ENCODE data around the gene PCBP2.

PCBP2 gene

GRCh38 chr12:53508534-53509170 lies 56.8 kb downstream of the PCBP2 start:
- peaks cover 24% of the 10 kb centered on the region for H3K36me3 ChIP-seq (ENCODE audit: control insufficient read depth, insufficient read depth, low read length)
- H3K9ac ChIP-seq (ENCODE audit: low read depth, low read length) = no peak overlapping the region
- H3K4me1 ChIP-seq (ENCODE audit: control insufficient read depth, insufficient read depth, low read length) = peaks cover 2% of the 10 kb centered on the region
- H3K4me3 ChIP-seq (ENCODE audit: low read depth, low read length) = no peak overlapping the region
- no peaks in the 10 kb centered on the region for H3K27me3 ChIP-seq (ENCODE audit: control insufficient read depth, insufficient read depth, low read length)
- H3K9me3 ChIP-seq (ENCODE audit: control insufficient read depth, insufficient read depth, low read length) = no peaks in the 10 kb centered on the region

DNA sequence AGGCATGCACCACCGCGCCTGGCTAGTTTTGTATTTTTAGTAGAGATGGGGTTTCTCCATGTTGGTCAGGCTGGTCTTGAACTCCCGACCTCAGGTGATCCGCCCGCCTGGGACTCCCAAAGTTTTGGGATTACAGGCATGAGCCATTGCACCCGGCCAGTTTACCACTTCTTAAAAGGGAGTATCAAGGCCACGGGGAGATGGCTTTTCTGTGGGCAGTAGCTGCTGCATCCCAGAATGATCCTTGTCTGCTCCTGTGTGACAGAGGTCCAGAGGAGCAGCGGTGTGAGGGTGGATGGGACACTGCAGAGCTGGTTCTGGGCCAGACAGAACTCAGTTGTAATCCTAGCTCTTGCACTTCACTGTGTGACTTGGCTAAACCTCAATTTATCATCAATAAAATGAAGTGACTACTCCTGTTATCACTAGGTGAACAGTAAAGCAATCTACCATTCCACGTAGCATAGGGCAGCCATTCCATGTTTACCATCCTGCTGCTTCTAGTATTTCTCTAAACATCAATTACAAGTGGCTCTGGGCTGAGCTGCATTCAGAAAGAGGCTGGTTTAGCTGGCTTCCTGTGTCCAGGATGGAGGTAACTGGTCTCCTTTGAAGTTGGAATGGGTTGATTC lies 58.4 kb downstream of the PCBP2 start:
- Histone ChIP-seq H3K27me3 (ENCODE audit: control insufficient read depth, insufficient read depth, low read length) (no peaks in the 10 kb centered on the region), H3K9ac (ENCODE audit: low read depth, low read length) (no peak overlapping the region), H3K4me3 (ENCODE audit: low read depth, low read length) (no peak overlapping the region), H3K36me3 (ENCODE audit: control insufficient read depth, insufficient read depth, low read length) (peaks cover 13% of the 10 kb centered on the region), H3K9me3 (ENCODE audit: control insufficient read depth, insufficient read depth, low read length) (no peaks in the 10 kb centered on the region), H3K4me1 (ENCODE audit: control insufficient read depth, insufficient read depth, low read length) (peaks cover 2% of the 10 kb centered on the region)

DNA sequence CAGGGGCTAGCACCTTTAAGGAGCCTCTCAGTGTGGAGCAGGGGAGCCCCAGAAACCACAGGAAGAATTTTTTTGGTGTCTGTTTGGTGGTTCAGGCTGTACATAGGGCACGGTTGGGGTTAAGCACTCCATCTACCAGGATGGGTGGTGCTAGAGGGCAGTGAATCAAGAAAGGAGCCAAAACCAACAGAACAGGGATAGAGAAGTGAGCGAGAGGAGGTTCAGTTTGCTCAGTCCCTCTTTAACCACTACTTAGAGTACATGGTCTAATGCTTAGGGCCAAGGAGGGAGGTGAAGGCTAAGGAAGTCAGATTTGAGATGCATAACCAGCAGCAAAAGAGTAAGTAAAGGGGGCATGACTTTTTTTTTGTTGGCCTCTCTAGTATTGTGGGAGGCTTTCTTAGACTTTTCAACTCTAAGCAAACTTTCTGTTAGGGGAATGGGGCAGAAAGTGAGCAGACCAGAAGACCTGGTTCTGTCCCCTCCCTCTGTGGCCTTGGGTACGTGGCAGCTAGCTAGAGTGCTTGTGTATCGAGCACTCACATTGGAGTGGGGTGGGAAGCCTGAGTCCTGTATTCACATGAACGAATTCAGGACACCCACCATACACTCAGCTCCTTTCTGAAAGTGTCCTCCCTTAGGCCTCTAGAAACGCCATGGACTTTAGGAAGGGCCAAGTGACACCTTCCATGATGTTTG lies 62.0 kb downstream of the PCBP2 start:
- Histone ChIP-seq H3K36me3 (ENCODE audit: control insufficient read depth, insufficient read depth, low read length) (peaks cover 5% of the 10 kb centered on the region), H3K9ac (ENCODE audit: low read depth, low read length) (no peak overlapping the region)

DNA sequence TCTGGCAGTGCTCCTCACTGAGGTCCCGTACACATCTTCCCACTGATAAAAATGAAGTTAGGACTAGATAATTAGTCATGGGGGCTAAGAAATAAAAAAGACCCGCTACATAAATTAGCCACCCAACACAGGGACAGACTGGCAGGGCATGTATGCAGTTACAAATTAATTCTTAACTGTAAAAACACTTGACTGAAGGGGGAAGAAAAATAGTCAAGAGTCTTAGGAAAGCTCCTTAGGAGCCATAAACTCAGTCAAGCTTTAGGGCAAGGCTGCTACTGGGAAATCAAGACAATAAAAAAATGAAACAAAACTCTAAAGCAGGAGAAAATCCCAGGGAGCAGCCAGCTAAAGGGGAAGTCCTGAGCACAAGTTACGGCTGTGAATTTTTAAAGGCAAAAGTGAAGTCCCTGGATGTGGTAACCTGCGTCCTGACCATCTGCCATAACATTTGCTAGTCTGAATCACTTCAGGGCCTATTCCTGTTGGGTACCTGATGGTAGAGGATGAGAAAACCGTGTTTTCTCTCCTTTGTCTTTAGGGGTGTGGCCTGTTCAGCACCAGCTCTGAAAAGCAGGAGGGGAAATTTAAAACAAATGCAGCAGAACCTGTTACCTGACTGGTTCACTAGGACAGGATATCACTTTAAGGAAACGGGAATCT lies 62.9 kb downstream of the PCBP2 start:
- H3K9ac ChIP-seq (ENCODE audit: low read depth, low read length) = no peak overlapping the region
- no peak overlapping the region for H3K4me3 ChIP-seq (ENCODE audit: low read depth, low read length)
- no peaks in the 10 kb centered on the region for H3K4me1 ChIP-seq (ENCODE audit: control insufficient read depth, insufficient read depth, low read length)
- H3K27me3 ChIP-seq (ENCODE audit: control insufficient read depth, insufficient read depth, low read length) = no peaks in the 10 kb centered on the region
- H3K36me3 ChIP-seq (ENCODE audit: control insufficient read depth, insufficient read depth, low read length) = peaks cover 5% of the 10 kb centered on the region
- no peaks in the 10 kb centered on the region for H3K9me3 ChIP-seq (ENCODE audit: control insufficient read depth, insufficient read depth, low read length)

More for the DNA sequence above, 62.0 kb downstream of the PCBP2 start:
- H3K4me1 ChIP-seq (ENCODE audit: control insufficient read depth, insufficient read depth, low read length) = no peaks in the 10 kb centered on the region
- H3K4me3 ChIP-seq (ENCODE audit: low read depth, low read length) = no peak overlapping the region
- H3K9me3 ChIP-seq (ENCODE audit: control insufficient read depth, insufficient read depth, low read length) = no peaks in the 10 kb centered on the region
- no peaks in the 10 kb centered on the region for H3K27me3 ChIP-seq (ENCODE audit: control insufficient read depth, insufficient read depth, low read length)

- Histone ChIP-seq H3K36me3 (ENCODE audit: control insufficient read depth, insufficient read depth, low read length) (peaks cover 5% of the 10 kb centered on the region), H3K27me3 (ENCODE audit: control insufficient read depth, insufficient read depth, low read length) (no peaks in the 10 kb centered on the region), H3K9me3 (ENCODE audit: control insufficient read depth, insufficient read depth, low read length) (no peaks in the 10 kb centered on the region), H3K4me1 (ENCODE audit: control insufficient read depth, insufficient read depth, low read length) (no peaks in the 10 kb centered on the region), H3K4me3 (ENCODE audit: low read depth, low read length) (no peak overlapping the region), H3K9ac (ENCODE audit: low read depth, low read length) (no peak overlapping the region)
Observed at GRCh38 chr12:53515291-53515680, 63.4 kb downstream of the PCBP2 start.

DNA sequence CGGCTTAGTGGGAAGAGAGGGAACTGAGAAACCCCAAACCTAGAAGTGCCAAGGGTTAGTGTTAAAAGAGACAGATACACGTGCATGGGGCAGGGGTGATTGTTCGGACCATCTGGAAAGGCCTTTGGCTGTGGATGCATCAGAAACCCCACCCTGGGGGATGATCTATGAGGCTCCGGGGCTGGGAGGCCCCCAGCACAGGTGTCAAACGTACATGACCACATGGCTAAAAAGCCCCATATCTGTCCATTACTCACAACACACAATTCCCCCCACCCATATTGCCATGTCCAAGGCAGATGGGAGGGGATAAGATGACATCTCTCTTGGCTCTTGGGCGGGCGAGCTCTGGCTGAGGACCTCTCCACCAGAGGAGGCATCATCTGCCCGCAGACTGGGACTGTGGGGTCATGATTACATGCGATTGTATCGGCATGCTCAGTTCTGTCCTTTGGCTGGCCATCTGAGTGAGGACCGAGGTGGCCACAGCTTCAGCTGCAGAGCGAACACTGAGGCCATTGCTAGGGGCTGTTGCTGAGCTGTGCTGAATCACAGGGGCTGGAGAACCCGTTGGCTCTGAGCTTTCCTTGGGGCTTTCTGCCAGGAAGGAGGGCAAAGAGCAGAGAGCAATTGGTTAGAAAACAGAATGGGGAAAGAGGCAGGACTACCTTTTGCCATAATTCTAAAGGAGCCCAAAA lies 65.0 kb downstream of the PCBP2 start:
- H3K36me3 ChIP-seq (ENCODE audit: control insufficient read depth, insufficient read depth, low read length) = peaks cover 5% of the 10 kb centered on the region
- H3K9ac ChIP-seq (ENCODE audit: low read depth, low read length) = no peak overlapping the region
- no peaks in the 10 kb centered on the region for H3K9me3 ChIP-seq (ENCODE audit: control insufficient read depth, insufficient read depth, low read length)
- H3K4me1 ChIP-seq (ENCODE audit: control insufficient read depth, insufficient read depth, low read length) = no peaks in the 10 kb centered on the region
- no peak overlapping the region for H3K4me3 ChIP-seq (ENCODE audit: low read depth, low read length)
- H3K27me3 ChIP-seq (ENCODE audit: control insufficient read depth, insufficient read depth, low read length) = no peaks in the 10 kb centered on the region

DNA sequence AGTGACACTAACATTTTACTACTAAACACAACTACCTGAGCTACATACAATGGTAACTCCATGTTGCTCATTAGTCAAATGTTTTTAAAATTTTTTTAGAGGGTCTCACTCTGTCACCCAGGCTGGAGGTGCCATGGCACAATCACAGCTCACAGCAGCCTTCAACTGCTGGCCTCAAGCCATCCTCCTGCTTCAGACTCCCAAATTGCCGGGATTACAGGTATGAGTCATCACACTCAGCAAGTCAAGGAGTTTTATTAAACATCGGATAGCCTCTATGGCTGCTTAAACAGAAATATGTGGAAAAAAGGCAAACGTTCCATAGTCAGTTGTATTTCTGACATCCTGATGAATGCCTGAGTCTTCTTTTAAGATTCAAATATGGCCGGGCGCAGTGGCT lies 66.5 kb downstream of the PCBP2 start:
- H3K9me3 ChIP-seq (ENCODE audit: control insufficient read depth, insufficient read depth, low read length) = no peaks in the 10 kb centered on the region
- no peaks in the 10 kb centered on the region for H3K27me3 ChIP-seq (ENCODE audit: control insufficient read depth, insufficient read depth, low read length)
- H3K4me3 ChIP-seq (ENCODE audit: low read depth, low read length) = no peak overlapping the region
- no peak overlapping the region for H3K9ac ChIP-seq (ENCODE audit: low read depth, low read length)
- peaks cover 9% of the 10 kb centered on the region for H3K36me3 ChIP-seq (ENCODE audit: control insufficient read depth, insufficient read depth, low read length)
- no peaks in the 10 kb centered on the region for H3K4me1 ChIP-seq (ENCODE audit: control insufficient read depth, insufficient read depth, low read length)

- peaks cover 3% of the 10 kb centered on the region for H3K36me3 ChIP-seq (ENCODE audit: control insufficient read depth, insufficient read depth, low read length)
- H3K4me1 ChIP-seq (ENCODE audit: control insufficient read depth, insufficient read depth, low read length) = no peaks in the 10 kb centered on the region
- no peaks in the 10 kb centered on the region for H3K9me3 ChIP-seq (ENCODE audit: control insufficient read depth, insufficient read depth, low read length)
- H3K4me3 ChIP-seq (ENCODE audit: low read depth, low read length) = no peak overlapping the region
- no peak overlapping the region for H3K9ac ChIP-seq (ENCODE audit: low read depth, low read length)
- H3K27me3 ChIP-seq (ENCODE audit: control insufficient read depth, insufficient read depth, low read length) = no peaks in the 10 kb centered on the region
Observed at GRCh38 chr12:53523131-53523530, 71.2 kb downstream of the PCBP2 start.

DNA sequence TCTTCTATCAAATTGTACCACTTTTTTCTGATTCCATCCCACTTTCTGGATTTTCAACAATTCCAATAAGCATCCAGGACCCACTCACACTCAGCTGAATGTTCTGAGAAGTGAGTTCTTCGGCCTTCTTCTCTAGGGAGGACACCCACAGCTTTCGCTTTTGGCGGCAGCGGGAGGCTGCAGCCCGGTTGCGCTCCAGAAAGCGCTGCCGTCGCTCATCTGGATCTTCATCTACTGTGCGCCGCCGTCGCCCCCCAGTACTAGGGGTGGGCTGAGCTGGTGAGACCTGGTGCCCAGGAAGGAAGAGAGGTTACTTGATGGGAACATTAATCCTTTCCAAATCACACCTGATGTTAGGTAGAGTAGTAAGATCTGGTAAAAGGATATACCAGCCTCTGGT lies 72.6 kb downstream of the PCBP2 start:
- Histone ChIP-seq H3K27me3 (ENCODE audit: control insufficient read depth, insufficient read depth, low read length) (no peaks in the 10 kb centered on the region), H3K9me3 (ENCODE audit: control insufficient read depth, insufficient read depth, low read length) (no peaks in the 10 kb centered on the region), H3K4me3 (ENCODE audit: low read depth, low read length) (no peak overlapping the region), H3K4me1 (ENCODE audit: control insufficient read depth, insufficient read depth, low read length) (no peaks in the 10 kb centered on the region), H3K9ac (ENCODE audit: low read depth, low read length) (no peak overlapping the region), H3K36me3 (ENCODE audit: control insufficient read depth, insufficient read depth, low read length) (peaks cover 3% of the 10 kb centered on the region)

- Histone ChIP-seq H3K4me3 (ENCODE audit: low read depth, low read length) (no peak overlapping the region), H3K4me1 (ENCODE audit: control insufficient read depth, insufficient read depth, low read length) (no peaks in the 10 kb centered on the region), H3K9ac (ENCODE audit: low read depth, low read length) (no peak overlapping the region), H3K27me3 (ENCODE audit: control insufficient read depth, insufficient read depth, low read length) (no peaks in the 10 kb centered on the region), H3K36me3 (ENCODE audit: control insufficient read depth, insufficient read depth, low read length) (peaks cover 8% of the 10 kb centered on the region), H3K9me3 (ENCODE audit: control insufficient read depth, insufficient read depth, low read length) (no peaks in the 10 kb centered on the region)
Observed at GRCh38 chr12:53530061-53530460, 78.2 kb downstream of the PCBP2 start.
